LHCN-M2 (cell line): ENCODE data around the gene RHOA. TPM values are rescaled to one million over a fixed set of nuclear protein-coding genes. Genes with fewer than 3 reads are reported as not detected.
"Not testable (repeated sequence)": the region's sequence is repeated elsewhere in the genome, so short reads cannot be mapped to it uniquely, and the experiment has no call there.

ENCODE experiments used
- DNase-seq: peaks from one replicate; pipeline ENCODE4 v3.0.0-alpha.2; 2012; ENCODE audit warnings: low read depth
- total RNA-seq: library from RNA; depleted of rRNA; stranded (reverse); fragments of >200 nt; gene quantifications from 2 replicates; pipeline ENCODE4 v1.2.3, GENCODE V29; 2014

RHOA gene
- total RNA-seq, 1 experiment from 2014 or later: 706 TPM

DNA sequence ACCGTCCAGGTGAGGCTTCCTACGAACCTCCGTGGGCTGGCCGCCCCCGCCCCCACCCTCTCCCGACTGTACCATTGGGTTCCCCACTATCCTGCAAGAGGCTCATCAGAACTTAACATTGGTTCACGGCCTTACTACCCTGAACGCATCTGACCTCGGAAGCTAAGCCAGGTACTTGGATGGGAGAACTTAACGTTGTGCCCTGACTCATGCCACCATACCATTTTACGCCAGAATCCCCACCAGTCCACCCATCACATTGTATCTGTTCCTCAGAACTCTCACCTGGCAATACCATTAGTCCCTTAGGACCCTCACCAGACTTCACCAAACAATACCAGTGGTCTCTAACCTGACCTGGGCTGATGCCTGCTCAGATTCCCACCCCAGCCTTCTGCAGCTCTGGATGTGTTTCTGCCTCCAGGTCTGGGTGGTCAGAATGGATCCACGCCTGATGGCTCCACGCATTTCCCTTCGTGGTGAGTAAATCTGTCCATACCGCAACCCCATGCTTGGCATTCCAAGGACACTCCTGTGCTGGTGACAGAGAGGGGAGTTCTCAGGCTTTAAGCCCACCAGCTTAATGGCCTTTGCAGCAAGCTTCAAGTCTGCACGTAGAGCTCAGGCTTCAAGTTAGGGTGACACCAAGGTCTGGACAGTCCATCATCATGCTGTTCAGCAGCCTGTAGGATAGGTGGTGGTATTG, 1.0 kb upstream of the RHOA start:
- no peak for DNase-seq

DNA sequence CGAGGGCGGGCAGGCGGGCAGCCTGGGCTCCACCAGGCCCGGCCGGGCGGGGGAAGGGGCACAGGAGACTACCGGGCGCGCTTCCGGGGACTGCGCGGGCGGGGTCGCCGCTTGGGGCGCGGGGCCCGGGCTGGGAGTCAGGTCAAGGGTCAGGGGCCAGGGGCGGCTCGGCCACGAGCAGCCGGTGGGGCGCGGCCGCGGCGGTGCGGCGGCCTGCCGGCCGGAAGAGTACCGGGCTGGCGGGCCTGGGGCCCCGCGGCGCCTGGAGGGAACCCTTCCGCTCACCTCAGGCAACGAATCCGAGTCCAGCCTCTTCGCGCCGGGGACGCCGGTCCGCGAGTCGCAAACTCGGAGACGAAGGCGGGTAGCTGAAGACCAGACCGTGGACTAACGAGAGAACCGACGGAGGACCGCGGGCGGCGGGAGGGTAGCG, 225 bp downstream of the RHOA start:
- DNase-seq: peak; percentile 32

DNA sequence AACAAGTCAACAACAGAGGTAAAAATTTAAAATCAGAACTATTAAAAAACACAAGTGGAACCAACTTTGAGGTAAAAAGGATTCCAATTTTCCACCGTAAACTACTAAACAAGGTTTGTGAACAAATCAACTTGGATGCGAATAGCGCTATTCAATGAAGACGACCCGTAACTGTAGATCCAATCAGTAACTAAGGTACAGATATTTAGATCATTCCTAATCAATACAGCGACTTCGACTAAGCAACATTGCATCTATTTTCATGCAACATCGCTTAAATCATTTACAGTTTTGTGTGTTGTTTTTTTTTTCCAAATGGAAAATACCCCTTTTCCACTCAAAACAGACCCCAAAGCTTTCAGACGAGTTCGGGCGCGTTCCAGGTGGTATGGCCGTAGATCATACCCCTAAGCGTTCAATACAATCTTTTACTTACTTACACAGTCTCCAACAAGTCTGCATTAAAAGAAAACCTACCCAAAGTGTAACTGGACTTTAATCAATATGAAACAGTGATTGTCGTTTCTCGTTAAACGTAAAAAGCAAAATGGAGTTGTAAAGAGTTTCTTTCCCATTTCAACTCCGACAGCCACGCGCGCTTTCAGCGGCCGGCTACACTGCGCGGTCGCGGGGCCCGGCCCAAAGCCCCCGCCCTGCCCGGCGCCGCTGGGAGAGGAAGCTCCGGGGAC, 786 bp downstream of the RHOA start:
- DNase-seq: no peak

DNA sequence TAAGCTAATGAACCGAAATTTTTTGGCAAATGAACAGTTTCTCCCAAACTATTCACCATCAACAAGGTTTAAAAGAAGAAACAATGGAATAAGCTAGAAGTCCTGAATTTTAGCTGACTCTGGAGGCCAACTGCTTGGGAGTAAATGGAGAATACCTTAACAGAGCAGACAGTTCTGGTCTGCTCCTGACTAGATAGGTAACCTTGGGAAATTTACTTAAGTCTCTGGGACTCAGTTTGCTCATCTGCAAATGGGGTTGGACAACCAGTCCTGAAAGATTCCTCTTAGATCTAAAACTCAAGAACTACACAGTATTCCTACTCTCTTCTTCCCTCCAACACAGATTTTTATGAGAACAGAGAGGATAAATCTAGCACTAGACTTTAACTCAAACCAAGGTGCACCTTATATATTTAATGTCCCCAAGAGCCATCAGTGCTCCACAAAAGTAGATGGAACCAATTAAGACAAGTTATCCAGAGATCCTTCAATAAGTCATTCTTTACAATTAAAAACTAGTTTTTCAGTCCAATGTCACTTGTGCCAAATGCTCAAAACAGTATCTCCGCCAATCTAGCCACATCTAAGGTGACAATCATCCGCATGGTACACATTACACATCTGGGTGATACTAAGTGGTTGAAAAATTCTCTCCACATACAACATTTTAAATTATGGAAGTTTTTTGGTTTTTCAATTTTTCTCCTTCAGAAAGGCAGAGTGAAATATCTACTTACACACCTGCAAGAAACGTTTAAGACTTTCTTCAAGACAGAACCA, 1.5 kb downstream of the RHOA start:
- DNase-seq: no peak

DNA sequence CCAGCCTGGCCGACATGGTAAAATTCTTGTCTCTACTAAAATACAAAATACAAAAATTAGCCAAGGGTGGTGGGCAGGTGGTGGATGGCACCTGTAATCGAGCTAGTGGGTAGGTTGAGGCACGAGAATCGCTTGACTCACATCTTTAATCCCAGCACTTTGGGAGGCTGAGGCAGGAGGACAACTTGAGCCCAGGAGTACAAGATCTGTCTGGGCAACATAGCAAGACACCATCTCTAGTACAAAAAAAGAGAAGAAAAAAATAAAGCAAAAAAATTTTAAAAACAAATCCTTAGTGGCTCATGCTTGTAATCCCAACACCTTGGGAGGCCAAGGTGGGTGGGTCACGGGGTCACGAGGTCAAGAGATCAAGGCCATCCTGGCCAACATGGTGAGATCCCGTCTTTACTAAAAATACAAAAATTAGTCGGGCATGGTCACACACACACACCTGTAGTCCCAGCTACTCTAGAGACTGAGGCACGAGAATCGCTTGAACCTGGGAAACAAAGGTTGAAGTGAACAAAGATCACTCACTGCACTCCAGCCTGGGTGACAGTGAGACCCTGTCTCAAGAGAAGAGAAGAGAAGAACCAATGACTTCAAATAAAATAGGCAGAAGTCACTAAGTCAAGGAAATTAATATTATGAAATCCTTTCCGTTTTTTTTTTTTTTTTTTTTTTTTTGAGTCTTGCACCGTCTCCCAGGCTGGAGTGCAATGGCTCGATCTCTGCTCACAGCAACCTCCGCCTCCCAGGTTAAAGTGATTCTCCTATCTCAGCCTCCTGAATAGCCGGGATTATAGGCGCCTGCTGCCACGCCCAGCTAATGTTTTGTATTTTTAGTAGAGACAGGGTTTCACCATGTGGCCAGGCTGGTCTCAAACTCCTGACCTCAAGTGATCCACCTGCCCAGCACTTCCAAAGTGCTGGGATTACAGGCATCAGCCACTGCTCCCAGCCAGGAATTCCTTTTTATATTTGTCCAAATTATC, 4.9 kb downstream of the RHOA start:
- no peak for DNase-seq

DNA sequence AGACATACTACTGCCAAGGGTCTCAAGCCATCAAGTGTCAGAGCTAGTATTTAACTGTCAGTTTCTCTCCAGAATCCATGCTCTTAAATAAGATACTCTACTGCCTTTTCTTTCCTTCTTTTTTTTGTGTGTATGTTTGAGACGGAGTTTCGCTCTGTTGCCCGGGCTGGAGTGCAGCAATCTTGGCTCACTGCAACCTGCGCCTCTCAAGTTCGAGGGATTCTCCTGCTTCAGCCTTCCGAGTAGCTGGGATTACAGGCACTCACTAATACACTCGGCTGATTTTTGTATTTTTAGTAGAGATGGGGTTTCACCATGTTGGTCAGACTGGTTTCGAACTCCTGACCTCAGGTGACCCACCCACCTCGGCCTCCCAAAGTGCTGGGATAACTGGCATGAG, 6.2 kb downstream of the RHOA start:
- DNase-seq: not testable (repeated sequence)

DNA sequence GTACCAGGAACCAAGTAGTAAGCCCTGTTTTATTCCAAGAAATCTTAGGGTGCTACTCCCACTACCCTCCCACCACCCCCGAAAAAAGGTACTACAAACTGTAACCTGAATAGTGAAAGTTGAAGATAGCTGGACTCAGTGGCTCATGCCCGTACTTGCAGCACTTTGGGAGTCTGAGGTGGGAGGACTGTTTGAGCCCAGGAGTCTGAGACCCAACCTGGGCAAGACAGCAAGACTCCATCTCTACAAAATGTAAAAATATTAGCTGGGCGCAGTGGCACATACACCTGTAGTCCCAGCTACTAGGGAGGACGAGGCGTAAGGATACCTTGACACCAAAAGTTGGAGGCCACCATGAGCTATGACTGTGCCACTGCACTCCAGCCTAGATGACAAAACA, 7.9 kb downstream of the RHOA start:
- DNase-seq: no peak

DNA sequence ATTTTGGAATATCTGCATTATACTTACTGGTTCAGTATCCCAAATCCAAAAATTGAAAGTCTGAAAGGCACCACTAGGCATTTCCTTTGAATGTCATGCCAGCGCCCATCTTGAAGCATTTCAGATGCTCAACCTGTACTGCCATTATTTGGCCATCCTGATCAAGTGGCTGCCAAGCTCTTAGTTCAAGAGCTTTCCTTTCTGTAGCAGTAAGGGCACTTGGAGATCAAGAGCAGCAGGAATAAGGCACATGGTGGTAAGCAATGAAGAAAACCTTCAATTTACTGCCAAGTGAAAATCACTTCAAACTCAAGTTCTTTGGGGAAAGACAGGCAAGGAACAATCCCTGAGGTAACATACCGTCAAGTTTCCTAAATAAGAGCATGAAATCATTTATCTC, 10.0 kb downstream of the RHOA start:
- no peak for DNase-seq

DNA sequence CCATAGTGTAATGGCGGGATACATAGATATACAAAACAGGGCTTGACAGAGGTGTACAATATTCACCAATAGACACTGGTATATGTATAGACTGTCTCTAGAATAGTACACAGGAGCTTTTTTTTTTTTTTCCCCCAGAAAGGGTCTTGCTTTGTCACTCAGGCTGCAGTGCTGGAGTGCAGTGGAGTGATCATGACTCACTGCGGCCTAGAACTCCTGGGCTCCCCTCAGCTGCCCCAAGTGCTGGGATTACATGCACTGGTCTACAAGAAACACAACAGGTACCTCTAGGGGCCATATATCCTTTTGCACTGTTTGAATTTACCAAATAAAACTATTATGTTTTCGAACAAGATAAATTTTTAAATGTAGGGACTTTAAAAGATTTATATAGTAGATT, 12.3 kb downstream of the RHOA start:
- peak; percentile 41 for DNase-seq

DNA sequence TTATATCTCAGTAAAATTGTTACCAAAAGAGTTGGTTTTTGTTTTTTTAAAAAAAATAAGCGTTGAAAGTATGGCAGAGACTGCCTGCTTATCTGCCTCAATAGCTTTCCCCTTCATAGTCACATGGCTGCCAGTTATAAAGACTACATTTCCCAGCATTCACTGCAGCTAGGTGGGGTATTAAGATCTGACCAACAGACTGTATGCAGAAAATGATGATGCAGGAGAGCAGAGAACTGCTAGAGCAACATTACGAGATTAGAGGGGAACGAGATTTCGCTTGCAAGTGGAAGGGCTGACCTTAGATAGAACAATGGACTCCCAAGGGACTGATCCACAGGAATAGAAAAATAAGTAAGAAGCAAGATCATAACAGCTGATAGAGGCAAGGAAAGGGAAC, 14.3 kb downstream of the RHOA start:
- DNase-seq: peak; percentile 68

DNA sequence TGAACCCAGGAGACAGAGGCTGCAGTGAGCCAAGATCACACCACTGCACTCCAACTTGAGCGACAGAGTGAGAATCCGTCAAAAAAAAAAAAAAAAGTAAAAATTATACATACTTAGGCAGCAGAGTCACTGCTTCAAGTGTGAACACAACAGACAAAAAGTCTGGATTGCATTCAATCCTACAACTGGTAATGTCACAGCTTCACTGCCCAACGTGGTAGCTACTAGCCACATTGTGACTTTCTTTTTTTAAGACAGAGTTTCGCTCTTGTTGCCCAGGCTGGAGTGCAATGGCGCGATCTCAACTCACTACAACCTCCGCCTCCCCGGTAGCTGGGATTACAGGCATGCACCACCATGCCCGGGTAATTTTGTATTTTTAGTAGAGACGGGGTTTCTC, 20.5 kb downstream of the RHOA start:
- DNase-seq: not testable (repeated sequence)

DNA sequence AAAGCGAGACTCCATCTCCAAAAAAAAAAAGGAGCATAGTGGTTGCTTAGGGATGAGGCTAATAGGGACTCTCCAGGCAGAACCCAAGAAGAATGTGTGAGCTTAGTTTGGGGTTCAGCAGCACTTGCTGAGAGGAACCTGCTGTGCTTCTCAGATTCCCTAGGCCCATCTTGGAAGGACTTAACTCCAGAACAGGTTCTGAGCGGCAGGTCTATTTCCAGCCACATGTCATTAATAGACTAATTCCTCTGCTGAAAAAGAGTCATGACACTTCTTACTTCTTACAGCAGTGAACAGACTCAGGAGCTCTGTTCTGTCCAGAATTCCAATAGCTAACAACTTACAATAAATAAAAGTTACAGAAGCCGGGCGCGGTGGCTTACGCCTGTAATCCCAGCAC, 22.5 kb downstream of the RHOA start:
- no peak for DNase-seq

DNA sequence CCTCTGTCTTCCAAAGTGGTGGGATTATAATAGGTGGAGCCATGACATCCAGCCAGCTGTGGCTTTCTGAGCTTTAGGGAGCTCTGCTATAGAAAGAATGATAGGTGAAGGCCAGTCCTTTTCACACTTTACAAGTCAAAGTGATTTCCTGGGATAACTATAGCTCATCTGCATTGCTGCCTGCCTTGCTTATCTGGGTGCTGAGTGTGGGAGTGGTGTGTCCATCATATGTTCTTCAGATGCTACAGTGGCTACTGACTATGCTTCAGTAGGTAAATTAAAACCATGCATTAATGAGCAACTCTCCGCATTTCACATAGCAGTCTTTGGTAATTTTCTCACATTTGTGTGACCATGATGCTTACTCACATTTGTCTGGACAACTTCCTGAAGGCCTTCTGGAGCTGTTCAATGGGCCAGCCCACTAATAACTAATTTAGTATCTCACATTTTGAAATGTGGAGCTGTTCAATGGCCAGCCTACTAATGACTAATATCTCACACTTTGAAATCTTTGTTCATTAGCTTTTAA, 23.4 kb downstream of the RHOA start:
- DNase-seq: no peak

DNA sequence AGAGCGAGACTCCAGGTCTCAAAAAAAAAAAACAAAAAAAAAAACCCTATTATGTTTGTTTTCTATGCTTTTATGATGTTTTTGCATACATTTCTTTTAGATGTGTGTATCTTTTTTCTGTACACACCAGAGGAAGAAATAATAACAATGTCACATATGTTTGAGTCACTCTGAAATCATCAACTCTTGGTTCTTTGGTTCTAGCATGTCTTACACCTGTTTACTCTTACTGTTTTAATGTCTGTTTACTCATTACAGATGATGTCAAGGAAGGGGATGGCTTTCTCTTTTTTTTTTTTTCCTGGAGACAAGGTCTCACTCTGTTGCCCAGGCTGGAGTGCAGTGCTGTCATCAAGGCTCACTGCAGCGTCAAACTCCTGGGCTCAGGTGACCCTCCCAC, 24.1 kb downstream of the RHOA start:
- DNase-seq: peak; percentile 82

DNA sequence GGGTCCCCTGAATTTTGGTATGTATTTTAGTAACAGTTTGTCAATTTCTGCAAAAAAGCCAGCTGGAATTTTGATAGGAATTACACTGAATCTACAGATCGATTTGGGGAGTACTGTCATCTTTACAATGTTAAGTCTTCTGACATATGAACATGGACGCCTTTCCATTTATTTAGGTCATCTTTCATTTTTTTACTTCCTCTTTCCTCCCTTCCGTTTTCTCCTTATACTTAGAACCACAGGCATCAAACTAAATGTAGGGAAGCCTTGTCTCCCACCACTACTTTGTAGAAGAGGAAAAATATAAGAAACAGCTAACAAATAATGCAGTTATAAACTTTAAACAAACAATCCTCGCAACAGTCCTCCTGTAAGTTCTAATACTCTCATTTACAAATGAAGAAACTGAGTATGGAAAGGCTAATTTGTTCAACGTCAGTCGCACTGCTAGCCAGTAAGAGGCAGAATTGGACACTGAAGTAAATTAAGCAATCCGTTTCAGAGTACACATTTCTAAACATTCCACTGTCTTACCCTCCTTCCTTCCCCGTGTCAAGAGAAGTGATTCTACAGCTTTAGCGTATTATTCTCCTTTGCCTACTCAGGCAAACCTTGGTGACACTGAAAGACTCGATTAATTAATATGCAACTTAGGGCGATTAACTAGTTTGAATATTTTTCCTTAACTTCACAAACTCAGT, 25.6 kb downstream of the RHOA start:
- DNase-seq: no peak

DNA sequence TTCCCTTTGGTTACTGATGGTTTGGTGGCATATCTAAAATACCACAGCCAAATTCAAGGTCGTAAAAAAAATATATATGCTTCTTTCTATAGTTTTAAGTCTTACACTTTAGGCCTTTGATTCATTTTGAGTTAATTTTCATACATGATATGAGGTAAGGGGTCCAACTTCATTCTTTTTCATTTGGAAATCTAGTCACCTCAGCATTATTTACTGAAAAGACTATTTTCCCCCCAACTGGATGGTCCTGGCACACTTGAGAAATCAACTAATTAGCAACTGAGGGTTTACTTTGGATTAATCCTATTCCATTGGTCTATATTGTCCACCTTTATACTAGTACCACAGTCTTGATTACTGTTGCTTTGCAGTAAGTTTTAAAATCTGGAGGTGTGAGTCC, 26.2 kb downstream of the RHOA start:
- no peak for DNase-seq

DNA sequence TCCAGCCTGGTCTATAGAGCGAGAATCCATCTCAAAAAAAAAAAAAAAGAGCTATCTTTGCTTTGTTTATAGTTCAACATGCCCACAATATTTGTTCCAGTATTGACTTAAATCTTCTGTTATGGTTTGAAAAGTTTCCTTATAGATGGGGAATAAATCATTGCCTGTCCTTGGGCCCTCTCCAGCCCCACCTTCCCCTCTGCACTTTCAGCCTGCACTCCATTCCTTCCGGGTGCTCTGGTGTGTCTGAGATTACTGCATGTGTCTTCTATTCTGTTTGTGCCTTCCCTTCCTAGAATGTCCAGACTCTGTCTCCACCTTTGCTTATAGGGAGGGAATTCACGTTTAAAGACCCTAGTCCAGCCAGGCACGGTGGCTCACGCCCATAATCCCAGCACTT, 28.4 kb downstream of the RHOA start:
- no peak for DNase-seq

DNA sequence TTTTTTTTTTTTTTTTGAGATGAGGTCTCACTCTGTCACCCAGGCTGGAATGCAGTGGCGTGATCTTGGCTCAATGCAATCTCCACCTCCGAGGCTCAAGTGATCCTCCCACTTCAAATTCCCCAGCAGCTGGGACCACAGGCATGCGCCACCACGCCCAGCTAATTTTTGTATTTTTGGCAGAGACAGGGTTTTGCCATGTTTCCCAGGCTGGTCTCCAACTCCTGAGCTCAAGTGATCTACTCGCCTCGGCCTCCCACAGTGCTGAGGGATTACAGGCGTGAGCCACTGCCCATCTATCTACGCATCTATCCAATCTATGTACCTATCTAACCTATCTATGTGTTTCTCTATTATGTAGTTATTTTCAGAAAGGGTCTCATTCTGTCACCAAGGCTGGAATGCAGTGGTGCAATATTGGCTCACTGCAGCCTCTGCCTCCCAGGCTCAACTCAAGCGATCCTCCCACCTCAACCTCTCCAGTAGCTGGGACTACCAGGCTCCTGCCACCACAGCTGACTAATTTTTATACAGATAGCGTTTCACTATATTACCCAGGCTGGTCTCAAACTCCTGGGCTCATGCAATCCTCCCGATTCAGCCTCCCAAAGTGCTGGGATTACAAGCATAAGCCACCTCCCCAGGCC, 33.4 kb downstream of the RHOA start:
- DNase-seq: peak; percentile 87

DNA sequence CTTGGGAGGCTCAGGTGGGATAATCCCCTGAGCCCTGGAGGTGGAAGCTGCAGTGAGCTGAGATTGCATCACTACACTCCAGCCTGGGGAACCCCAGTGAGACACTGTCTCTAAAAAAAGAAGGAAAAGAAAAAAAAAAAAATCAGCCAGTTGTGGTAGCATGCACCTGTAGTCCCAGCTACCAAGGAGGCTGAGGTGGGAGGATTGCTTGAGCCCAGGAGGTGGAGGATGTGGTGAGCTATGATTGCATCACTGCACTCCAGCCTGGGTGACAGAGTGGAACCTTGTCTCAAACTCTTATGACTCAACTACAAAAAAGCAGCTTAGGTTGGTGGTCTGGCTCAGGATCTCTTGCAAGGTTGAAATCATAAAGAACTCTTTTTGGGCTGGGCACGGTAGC, 34.3 kb downstream of the RHOA start:
- peak; percentile 19 for DNase-seq

DNA sequence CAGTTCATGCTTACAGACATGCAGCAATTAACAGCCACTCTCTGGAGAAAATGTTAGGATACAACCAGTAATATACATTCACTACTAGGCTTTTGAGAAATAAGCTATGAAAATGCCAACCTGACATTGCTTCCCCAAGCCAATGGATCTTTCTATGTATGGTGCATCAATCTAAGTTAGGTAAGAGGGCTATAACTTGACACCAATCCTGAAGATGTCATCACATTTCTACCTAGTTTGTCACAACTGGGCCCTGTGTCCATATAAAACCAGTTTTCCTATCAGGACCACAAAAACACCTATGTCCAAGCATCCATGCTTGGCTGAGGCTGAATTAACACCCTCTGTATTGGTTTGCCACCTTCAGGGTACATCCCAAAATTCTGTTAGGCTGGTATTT, 39.8 kb downstream of the RHOA start:
- DNase-seq: no peak
